Hepatocyte (in vitro differentiated cells): ENCODE data around the gene SPATA12. TPM values are rescaled to one million over a fixed set of nuclear protein-coding genes. Genes with fewer than 3 reads are reported as not detected.

Source experiments
- DNase-seq: peaks from one replicate; pipeline ENCODE4 v3.0.0-alpha.2; 2016; ENCODE audit warnings: low spot score
- H2AFZ ChIP-seq: fragments of 200-600 bp; sonication (generic); 2 replicates; pipeline ENCODE4 v1.6.0; 2016; ENCODE audit warnings: antibody characterized with exemption, mild to moderate bottlenecking
- H3K27ac ChIP-seq: fragments of 200-600 bp; sonication (generic); 2 replicates; pipeline ENCODE4 v1.5.1; 2016; ENCODE audit warnings: mild to moderate bottlenecking
- H3K27me3 ChIP-seq: fragments of 200-600 bp; sonication (generic); 2 replicates; pipeline ENCODE4 v1.6.1; 2016
- H3K36me3 ChIP-seq: fragments of 200-600 bp; sonication (generic); replicated peaks from 2 replicates; pipeline ENCODE4 v1.5.1; 2016; ENCODE audit warnings: low read depth; ENCODE audit not compliant: insufficient read depth
- H3K4me1 ChIP-seq: fragments of 200-600 bp; sonication (generic); 2 replicates; pipeline ENCODE4 v1.5.1; 2016; ENCODE audit warnings: mild to moderate bottlenecking, moderate library complexity; ENCODE audit not compliant: insufficient read depth
- H3K4me2 ChIP-seq: fragments of 200-600 bp; sonication (generic); 2 replicates; pipeline ENCODE4 v1.6.0; 2016
- H3K4me3 ChIP-seq: fragments of 200-600 bp; sonication (generic); 2 replicates; pipeline ENCODE4 v1.5.1; 2016; ENCODE audit warnings: mild to moderate bottlenecking
- H3K79me2 ChIP-seq: fragments of 200-600 bp; sonication (generic); 2 replicates; pipeline ENCODE4 v1.6.0; 2017; ENCODE audit warnings: mild to moderate bottlenecking
- H3K9me2 ChIP-seq: fragments of 200-600 bp; sonication (generic); replicated peaks from 2 replicates; pipeline ENCODE4 v1.6.0; 2017; ENCODE audit warnings: mild to moderate bottlenecking; ENCODE audit not compliant: insufficient read depth
- H3K9me3 ChIP-seq: fragments of 200-600 bp; sonication (generic); 2 replicates; pipeline ENCODE4 v1.5.1; 2016; ENCODE audit warnings: low read depth, mild to moderate bottlenecking
- H4K20me1 ChIP-seq: fragments of 200-600 bp; sonication (generic); 2 replicates; pipeline ENCODE4 v1.6.0; 2016; ENCODE audit warnings: mild to moderate bottlenecking; ENCODE audit not compliant: insufficient read depth, poor library complexity, severe bottlenecking
- CTCF ChIP-seq: fragments of 200-600 bp; sonication (generic); IDR thresholded peaks from 2 replicates; pipeline ENCODE4 v1.5.1; 2016; ENCODE audit warnings: antibody characterized with exemption, mild to moderate bottlenecking; ENCODE audit not compliant: poor library complexity
- EZH2 ChIP-seq: fragments of 200-600 bp; sonication (generic); IDR thresholded peaks from 2 replicates; pipeline ENCODE4 v1.6.1; 2016; ENCODE audit warnings: antibody characterized with exemption, mild to moderate bottlenecking, borderline replicate concordance
- EZH2phosphoT487 ChIP-seq: fragments of 200-600 bp; sonication (generic); IDR thresholded peaks from one replicate; pipeline ENCODE4 v1.6.1; 2018; ENCODE audit warnings: antibody characterized with exemption, mild to moderate bottlenecking, low read depth, moderate library complexity; ENCODE audit not compliant: unreplicated experiment, severe bottlenecking
- WGBS: methylation state at CpG from one replicate; pipeline ENCODE4 v1.1.6; 2016; ENCODE audit warnings: low lambda C conversion rate; ENCODE audit errors: missing lambda C conversion rate; 5-methylcytosine and 5-hydroxymethylcytosine counted together
- polyA plus RNA-seq: library from polyadenylated mRNA; unstranded; fragments of >200 nt; fragmentation: Nextera tagmentation; extraction: Ambion mirVana; gene quantifications from 2 replicates; pipeline ENCODE4 v1.2.1, GENCODE V29; 2016
- total RNA-seq: library from RNA; depleted of rRNA; stranded (reverse); fragments of >200 nt; gene quantifications from 2 replicates; pipeline ENCODE4 v1.2.3, GENCODE V29; 2014

Gene SPATA12
- total and polyA plus RNA-seq, 2 experiments from 2014 or later: 0.10 to 0.25 TPM

- Histone ChIP-seq H4K20me1 (no peaks in the 10 kb centered on the region), H3K4me2 (no peak overlapping the region), H3K4me1 (no peaks in the 10 kb centered on the region), H3K79me2 (peaks cover 3% of the 10 kb centered on the region), H3K9me3 (no peaks in the 10 kb centered on the region), H3K27ac (no peak overlapping the region), H2AFZ (no peak overlapping the region), H3K27me3 (no peaks in the 10 kb centered on the region), H3K36me3 (no peaks in the 10 kb centered on the region), H3K9me2 (no peaks in the 10 kb centered on the region), H3K4me3 (no peak overlapping the region)
- no peak for TF ChIP-seq CTCF
- TF ChIP-seq EZH2: no peak
- no peak for TF ChIP-seq EZH2phosphoT487
- no peak for DNase-seq
- 76% methylated on average over 5 of the region's 5 CpGs for WGBS
Observed at GRCh38 chr3:57052662-57053061, 7.8 kb upstream of the SPATA12 start.

- Histone ChIP-seq H3K4me3 (no peak overlapping the region), H3K27me3 (no peaks in the 10 kb centered on the region), H3K36me3 (no peaks in the 10 kb centered on the region), H4K20me1 (no peaks in the 10 kb centered on the region), H2AFZ (no peak overlapping the region), H3K9me2 (no peaks in the 10 kb centered on the region), H3K27ac (no peak overlapping the region), H3K4me1 (no peaks in the 10 kb centered on the region), H3K79me2 (peaks cover 3% of the 10 kb centered on the region), H3K9me3 (no peaks in the 10 kb centered on the region), H3K4me2 (no peak overlapping the region)
- TF ChIP-seq CTCF (no peak), EZH2phosphoT487 (no peak), EZH2 (no peak)
- no peak for DNase-seq
- 87% methylated on average over 6 of the region's 6 CpGs for WGBS
Observed at GRCh38 chr3:57053122-57053521, 7.3 kb upstream of the SPATA12 start.

DNA sequence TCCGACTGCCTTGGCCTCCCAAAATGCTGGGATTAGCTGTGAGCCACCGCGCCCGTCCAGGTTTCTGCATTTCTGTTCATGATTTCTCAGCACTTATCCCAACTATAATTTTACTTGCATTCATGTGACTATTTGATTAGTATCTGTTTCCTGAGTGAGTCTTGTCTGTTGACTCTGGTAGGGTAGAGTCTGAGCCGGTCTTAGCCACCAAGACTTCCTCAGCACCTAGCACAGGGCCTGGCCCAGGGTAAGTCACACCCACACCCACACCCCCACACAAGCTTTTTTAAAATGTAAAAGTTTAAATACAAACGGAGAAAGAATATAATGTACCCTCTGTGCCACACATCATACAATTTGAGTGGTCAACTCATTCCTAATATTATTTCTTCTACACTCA is 3.1 kb upstream of the SPATA12 start:
- 94% methylated on average over 6 of the region's 6 CpGs for WGBS
- no peak overlapping the region for H3K4me3 ChIP-seq
- no peak for TF ChIP-seq EZH2
- TF ChIP-seq CTCF: no peak
- H3K4me2 ChIP-seq: no peak overlapping the region
- no peaks in the 10 kb centered on the region for H3K36me3 ChIP-seq
- no peaks in the 10 kb centered on the region for H3K9me2 ChIP-seq
- no peak overlapping the region for H2AFZ ChIP-seq
- H3K27ac ChIP-seq: no peak overlapping the region
- H4K20me1 ChIP-seq: no peaks in the 10 kb centered on the region
- no peak for DNase-seq
- peaks cover 3% of the 10 kb centered on the region for H3K4me1 ChIP-seq
- peaks cover 3% of the 10 kb centered on the region for H3K79me2 ChIP-seq
- no peaks in the 10 kb centered on the region for H3K9me3 ChIP-seq
- no peaks in the 10 kb centered on the region for H3K27me3 ChIP-seq

DNA sequence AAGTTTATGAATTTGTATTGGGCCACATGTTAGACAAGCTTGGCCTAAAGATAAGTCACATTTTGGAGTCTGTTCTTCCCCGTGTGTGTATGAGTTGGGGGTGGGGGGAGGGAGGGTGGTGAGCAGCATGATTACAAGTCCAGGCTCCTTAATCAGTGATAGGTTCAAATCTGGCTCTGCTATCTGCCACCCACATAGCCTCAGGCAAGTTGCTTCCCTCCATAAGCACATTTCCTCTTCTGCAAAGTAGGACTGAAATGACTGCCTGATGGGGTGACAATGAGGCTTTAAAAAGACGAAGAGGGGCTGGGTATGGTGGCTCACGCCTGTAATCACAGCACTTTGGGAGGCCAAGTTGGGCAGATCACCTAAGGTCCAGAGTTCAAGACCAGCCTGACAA is 1.1 kb upstream of the SPATA12 start:
- Histone ChIP-seq H3K27ac (no peak overlapping the region), H3K9me3 (no peaks in the 10 kb centered on the region), H3K36me3 (no peaks in the 10 kb centered on the region), H4K20me1 (no peaks in the 10 kb centered on the region), H2AFZ (no peak overlapping the region), H3K4me2 (no peak overlapping the region), H3K9me2 (no peaks in the 10 kb centered on the region), H3K27me3 (no peaks in the 10 kb centered on the region), H3K79me2 (peaks cover 10% of the 10 kb centered on the region), H3K4me3 (no peak overlapping the region), H3K4me1 (peaks cover 3% of the 10 kb centered on the region)
- WGBS: 62% methylated on average over 3 of the region's 3 CpGs
- DNase-seq: no peak
- no peak for TF ChIP-seq CTCF
